GM12878 (cell line): ENCODE results near the gene MRPS15. TPM values are rescaled to one million over a fixed set of nuclear protein-coding genes. Genes with fewer than 3 reads are reported as not detected.

Experiments
- ATAC-seq: fragments of 200-7000 bp; cut with Tn5 transposase; 3 replicates; pipeline ENCODE4 v1.9.1; 2020; ENCODE audit warnings: mild to moderate bottlenecking, moderate library complexity
- BruUV-seq: library from RNA; stranded (reverse); fragments of 400-500 nt; replicated peaks from 2 replicates; lab custom pipeline; 2021; lab: Mats Ljungman, UMichigan
- CTCF ChIA-PET: fragments of 300-600 bp; sonication (Branson Sonifier 250); formaldehyde crosslinking; extraction: SDS; loops from one replicate; lab custom pipeline; 2021; ENCODE audit warnings: inconsistent platforms; lab: Yijun Ruan, JAX
- POLR2A ChIA-PET: fragments of 350-600 bp; formaldehyde crosslinking; extraction: SDS; loops from one replicate; lab custom pipeline; 2021; ENCODE audit warnings: inconsistent platforms; lab: Charles Lee
- RAD21 ChIA-PET: fragments of 300-600 bp; sonication (Branson Sonifier 250); formaldehyde crosslinking; loops from one replicate; lab custom pipeline; 2023; ENCODE audit warnings: antibody characterized with exemption; ENCODE audit not compliant: unreplicated experiment; lab: Charles Lee
- SMC1A ChIA-PET: fragments of 300-600 bp; sonication (Branson Sonifier 250); formaldehyde crosslinking; loops from one replicate; lab custom pipeline; 2023; ENCODE audit not compliant: unreplicated experiment, uncharacterized antibody; lab: Charles Lee
- DNase-seq: peaks from one replicate; pipeline ENCODE4 v3.0.0-alpha.2; 2011; ENCODE audit warnings: low read depth, low spot score
- FAIRE-seq: peaks from 3 replicates; lab custom pipeline; 2011; peaks lifted over from hg19 to GRCh38; lab: Jason Lieb, UNC
- H2AFZ ChIP-seq: 2 replicates; pipeline ENCODE4 v1.6.0; 2011; ENCODE audit warnings: low read depth, low read length, control low read depth; ENCODE audit not compliant: control insufficient read depth
- H3K27ac ChIP-seq: 2 replicates; pipeline ENCODE4 v1.5.1; 2011; ENCODE audit warnings: control low read depth; ENCODE audit not compliant: control insufficient read depth, insufficient read depth
- H3K27me3 ChIP-seq, 2 experiments: replicated peaks in 1 of 2; 2 replicates each; pipeline versions ENCODE4 v1.6.0 to v1.6.1; 2011; ENCODE audit warnings: low read length in 1 of 2; ENCODE audit not compliant: control insufficient read depth in 2 of 2, insufficient read depth in 2 of 2
- H3K36me3 ChIP-seq, 2 experiments: 2 replicates each; pipeline ENCODE4 v1.5.1; 2011; ENCODE audit warnings: low read length in 1 of 2; ENCODE audit not compliant: control insufficient read depth in 2 of 2, insufficient read depth in 2 of 2
- H3K4me1 ChIP-seq: 2 replicates; pipeline ENCODE4 v1.6.1; 2011; ENCODE audit warnings: mild to moderate bottlenecking, low read length, moderate library complexity, mixed read lengths; ENCODE audit not compliant: control insufficient read depth, insufficient read depth
- H3K4me2 ChIP-seq: 2 replicates; pipeline ENCODE4 v1.6.0; 2011; ENCODE audit warnings: control low read depth; ENCODE audit not compliant: control insufficient read depth, insufficient read depth
- H3K4me3 ChIP-seq: fragments of 200-600 bp; sonication (generic); 2 replicates; pipeline ENCODE4 v1.5.1; 2016
- H3K79me2 ChIP-seq: 2 replicates; pipeline ENCODE4 v1.6.0; 2011; ENCODE audit warnings: low read length; ENCODE audit not compliant: control insufficient read depth, insufficient read depth
- H3K9ac ChIP-seq: 2 replicates; pipeline ENCODE4 v1.8.0; 2011; ENCODE audit warnings: low read length, control low read depth, mixed read lengths; ENCODE audit not compliant: control insufficient read depth, insufficient read depth
- H3K9me3 ChIP-seq: replicated peaks from 3 replicates; pipeline ENCODE4 v1.5.1; 2011; ENCODE audit warnings: mild to moderate bottlenecking, low read length; ENCODE audit not compliant: control insufficient read depth, insufficient read depth
- H4K20me1 ChIP-seq: 2 replicates; pipeline ENCODE4 v1.6.0; 2011; ENCODE audit not compliant: control insufficient read depth, insufficient read depth
- HDGF ChIP-seq: fragments of 450-650 bp; IDR thresholded peaks from 2 replicates; pipeline ENCODE4 v1.6.1; 2016; ENCODE audit warnings: antibody characterized with exemption
- IKZF1 ChIP-seq: fragments of 450-650 bp; conservative IDR thresholded peaks from 2 replicates; pipeline ENCODE4 v1.6.1; 2017; ENCODE audit warnings: antibody characterized with exemption, mild to moderate bottlenecking
- IKZF2 ChIP-seq, 2 experiments: fragments of 450-650 bp; IDR thresholded peaks; 2 replicates each; pipeline ENCODE4 v1.6.1; 2017; ENCODE audit warnings: mild to moderate bottlenecking in 2 of 2, moderate library complexity in 2 of 2
- WGBS: methylation state at CpG from one replicate; pipeline ENCODE4 v1.1.6; 2016; ENCODE audit warnings: low lambda C conversion rate; ENCODE audit not compliant: insufficient replicate concordance, insufficient coverage; ENCODE audit errors: missing lambda C conversion rate; 5-methylcytosine and 5-hydroxymethylcytosine counted together
- in situ Hi-C: fragments of 300-500 bp; cut with MboI; formaldehyde crosslinking; loops from 9 replicates; pipeline ENCODE4 v1.14.3; 2018; ENCODE audit warnings: mixed read lengths
- intact Hi-C: fragments of 100-400 bp; cut with micrococcal nuclease; formaldehyde crosslinking; loops from one replicate; pipeline ENCODE4 v1.14.2; 2022; ENCODE audit not compliant: unreplicated experiment
- polyA plus RNA-seq, 11 experiments: library from polyadenylated mRNA; depleted of rRNA in 4 of 11; unstranded in 6 of 11; stranded (reverse) in 5 of 11; fragments of >200 nt; fragmentation: Nextera tagmentation in 4 of 11; fragmentation: Illumina TruSeq in 1 of 11; extraction: Ambion mirVana in 4 of 11; extraction: Trizol in 1 of 11; gene quantifications; 1 replicate in 1 of 11; 2 replicates in 10 of 11; pipeline versions ENCODE4 v1.2.1 to v1.2.3, GENCODE V29; 2011 to 2016; ENCODE audit warnings: inconsistent platforms in 2 of 11, missing spikeins in 2 of 11, low read depth in 1 of 11
- total RNA-seq, 4 experiments: library from RNA; depleted of rRNA in 3 of 4; stranded (reverse); fragments of >200 nt in 3 of 4; fragmentation: Illumina TruSeq in 1 of 4; extraction: Trizol in 1 of 4; gene quantifications; 2 replicates each; pipeline versions ENCODE4 v1.2.1 to v1.2.3, GENCODE V29; 2013 to 2021
- TF ChIP-seq, protein P1 (sequence below): IDR thresholded peaks from 2 replicates; pipeline ENCODE4 v1.6.1; 2011; ENCODE audit warnings: borderline replicate concordance, low read depth, mild to moderate bottlenecking, moderate library complexity, mixed read lengths, low read length; ENCODE audit not compliant: insufficient read depth; ENCODE audit errors: extremely low read length
- TF ChIP-seq, protein P2 (sequence below): fragments of 450-650 bp; formaldehyde crosslinking; IDR thresholded peaks from 2 replicates; pipeline ENCODE4 v1.5.0; 2022; ENCODE audit warnings: mild to moderate bottlenecking, missing genetic modification characterization

The MRPS15 gene
- total and polyA plus RNA-seq, 10 of the 15 experiments (the other 5 are each of a cell fraction or from before 2014, with no cell fraction given), result 41.1 to 207 (median 107) TPM

- ChIA-PET POLR2A (interaction anchor here (1.0 kb wide), 1 partner anchor 46 kb away, joined by 3 read pairs; the partner anchor contains the start of gene LSM10), SMC1A (no interaction called here), RAD21 (no interaction called here)
- no TSS peak for BruUV-seq
- H3K4me3 ChIP-seq, result no peak overlapping the region
- ATAC-seq (no peak; the same call in 2 of the 3 replicates), FAIRE-seq (peak; percentile 41)
- in situ Hi-C loops, result no loop called here
- H3K9me3 ChIP-seq, result no peaks in the 10 kb centered on the region
- H3K4me2 ChIP-seq, result no peak overlapping the region
- no peak overlapping the region for H2AFZ ChIP-seq
- H3K27ac ChIP-seq, result no peak overlapping the region
- intact Hi-C loops, result no loop called here
- no peaks in the 10 kb centered on the region for H3K4me1 ChIP-seq
- WGBS, result 0% methylated on average over 2 of the region's 2 CpGs
- no peak for TF ChIP-seq IKZF1
- TF ChIP-seq IKZF2 (IDR thresholded peaks at IDR 0.05), result no peak
- TF ChIP-seq, protein P1, sequence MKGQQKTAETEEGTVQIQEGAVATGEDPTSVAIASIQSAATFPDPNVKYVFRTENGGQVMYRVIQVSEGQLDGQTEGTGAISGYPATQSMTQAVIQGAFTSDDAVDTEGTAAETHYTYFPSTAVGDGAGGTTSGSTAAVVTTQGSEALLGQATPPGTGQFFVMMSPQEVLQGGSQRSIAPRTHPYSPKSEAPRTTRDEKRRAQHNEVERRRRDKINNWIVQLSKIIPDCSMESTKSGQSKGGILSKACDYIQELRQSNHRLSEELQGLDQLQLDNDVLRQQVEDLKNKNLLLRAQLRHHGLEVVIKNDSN, result no peak
- TF ChIP-seq, protein P2, sequence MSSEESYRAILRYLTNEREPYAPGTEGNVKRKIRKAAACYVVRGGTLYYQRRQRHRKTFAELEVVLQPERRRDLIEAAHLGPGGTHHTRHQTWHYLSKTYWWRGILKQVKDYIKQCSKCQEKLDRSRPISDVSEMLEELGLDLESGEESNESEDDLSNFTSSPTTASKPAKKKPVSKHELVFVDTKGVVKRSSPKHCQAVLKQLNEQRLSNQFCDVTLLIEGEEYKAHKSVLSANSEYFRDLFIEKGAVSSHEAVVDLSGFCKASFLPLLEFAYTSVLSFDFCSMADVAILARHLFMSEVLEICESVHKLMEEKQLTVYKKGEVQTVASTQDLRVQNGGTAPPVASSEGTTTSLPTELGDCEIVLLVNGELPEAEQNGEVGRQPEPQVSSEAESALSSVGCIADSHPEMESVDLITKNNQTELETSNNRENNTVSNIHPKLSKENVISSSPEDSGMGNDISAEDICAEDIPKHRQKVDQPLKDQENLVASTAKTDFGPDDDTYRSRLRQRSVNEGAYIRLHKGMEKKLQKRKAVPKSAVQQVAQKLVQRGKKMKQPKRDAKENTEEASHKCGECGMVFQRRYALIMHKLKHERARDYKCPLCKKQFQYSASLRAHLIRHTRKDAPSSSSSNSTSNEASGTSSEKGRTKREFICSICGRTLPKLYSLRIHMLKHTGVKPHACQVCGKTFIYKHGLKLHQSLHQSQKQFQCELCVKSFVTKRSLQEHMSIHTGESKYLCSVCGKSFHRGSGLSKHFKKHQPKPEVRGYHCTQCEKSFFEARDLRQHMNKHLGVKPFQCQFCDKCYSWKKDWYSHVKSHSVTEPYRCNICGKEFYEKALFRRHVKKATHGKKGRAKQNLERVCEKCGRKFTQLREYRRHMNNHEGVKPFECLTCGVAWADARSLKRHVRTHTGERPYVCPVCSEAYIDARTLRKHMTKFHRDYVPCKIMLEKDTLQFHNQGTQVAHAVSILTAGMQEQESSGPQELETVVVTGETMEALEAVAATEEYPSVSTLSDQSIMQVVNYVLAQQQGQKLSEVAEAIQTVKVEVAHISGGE, result no peak
- TF ChIP-seq HDGF, result no peak
- TF ChIP-seq, all 136 proteins: peak for 0
- CTCF ChIA-PET, result no interaction called here
- H4K20me1 ChIP-seq, result no peaks in the 10 kb centered on the region
- no peaks in the 10 kb centered on the region for H3K79me2 ChIP-seq
- no peaks in the 10 kb centered on the region for H3K36me3 ChIP-seq
- no peaks in the 10 kb centered on the region for H3K27me3 ChIP-seq
- H3K9ac ChIP-seq, result no peak overlapping the region
- no peak for DNase-seq
Measured at GRCh38 chr1:36443297-36443696, 20.9 kb downstream of the MRPS15 start.
